ENCODE measurements around the gene AKT3. TPM values are rescaled to one million over a fixed set of nuclear protein-coding genes. Genes with fewer than 3 reads are reported as not detected.
"Not testable (repeated sequence)": the region's sequence is repeated elsewhere in the genome, so short reads cannot be mapped to it uniquely, and the experiment has no call there.

Gene AKT3
- total RNA-seq: 10 to 100 TPM; 33.3 to 34.7 TPM

DNA sequence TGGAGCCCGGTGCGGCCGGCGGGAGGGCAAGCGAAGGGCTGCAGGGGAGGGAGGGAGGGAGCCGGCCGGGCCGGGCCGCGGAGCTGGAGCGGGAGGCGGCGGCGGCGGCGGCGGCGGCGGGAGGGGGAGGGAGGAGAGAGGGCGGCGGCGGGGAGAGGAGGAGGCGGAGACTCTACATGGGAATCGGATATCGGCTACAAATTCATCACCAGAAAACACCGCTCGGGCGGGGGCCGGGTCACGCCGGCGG, at the start of gene AKT3:
AKT3 (minus strand) TSS at position 42 of the 250 bp plus-strand sequence. CDS start 7,073 bp downstream, outside the sequence.
- ChIA-PET POLR2A (no interaction called here), CTCF (no interaction called here)
- intact Hi-C loops (cut with micrococcal nuclease): loop anchor here (1.0 to 10.0 kb wide), 7 partner anchors 67 to 802 kb away; partner anchors contain the start of gene DESI2
- Mint-ChIP-seq H3K27me3 (no peaks in the 10 kb centered on the region), H3K4me3 (peak within 1 kb of the TSS; percentile 93), H3K9me3 (no peaks in the 10 kb centered on the region), H3K4me1 (ENCODE audit: low read depth) (peaks cover 34% of the 10 kb centered on the region), H3K27ac (peak within 1 kb of the TSS; percentile 94), H3K36me3 (no peaks in the 10 kb centered on the region)
- no peak for DNase-seq

DNA sequence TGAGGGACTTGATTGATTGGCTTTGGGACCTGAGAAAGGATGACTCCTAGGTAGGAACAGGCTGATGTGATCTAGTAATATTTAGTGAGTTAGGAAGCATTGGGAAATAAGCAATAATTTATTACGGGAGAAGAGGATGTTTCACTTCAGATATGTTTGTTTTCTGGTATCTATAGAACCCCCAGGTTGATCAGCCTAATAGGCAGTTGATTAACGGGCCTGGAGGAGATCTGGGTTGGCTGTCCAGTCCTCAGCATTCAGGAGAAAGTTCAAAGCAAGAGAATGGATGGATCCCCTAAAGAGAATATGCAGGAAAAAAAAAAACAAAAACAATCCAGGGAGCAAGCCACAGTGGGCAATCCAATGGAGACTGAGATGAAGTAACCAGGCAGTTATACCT, 48.2 kb upstream of the AKT3 start:
- H3K9me3 Mint-ChIP-seq: no peaks in the 10 kb centered on the region
- H3K4me1 Mint-ChIP-seq (ENCODE audit: low read depth): no peaks in the 10 kb centered on the region
- ChIA-PET CTCF (no interaction called here), POLR2A (no interaction called here)
- intact Hi-C loops (cut with micrococcal nuclease): no loop called here
- no peaks in the 10 kb centered on the region for H3K36me3 Mint-ChIP-seq
- no peak overlapping the region for H3K4me3 Mint-ChIP-seq
- H3K27ac Mint-ChIP-seq: no peak overlapping the region
- no peak for DNase-seq
- H3K27me3 Mint-ChIP-seq: peaks cover 10% of the 10 kb centered on the region

DNA sequence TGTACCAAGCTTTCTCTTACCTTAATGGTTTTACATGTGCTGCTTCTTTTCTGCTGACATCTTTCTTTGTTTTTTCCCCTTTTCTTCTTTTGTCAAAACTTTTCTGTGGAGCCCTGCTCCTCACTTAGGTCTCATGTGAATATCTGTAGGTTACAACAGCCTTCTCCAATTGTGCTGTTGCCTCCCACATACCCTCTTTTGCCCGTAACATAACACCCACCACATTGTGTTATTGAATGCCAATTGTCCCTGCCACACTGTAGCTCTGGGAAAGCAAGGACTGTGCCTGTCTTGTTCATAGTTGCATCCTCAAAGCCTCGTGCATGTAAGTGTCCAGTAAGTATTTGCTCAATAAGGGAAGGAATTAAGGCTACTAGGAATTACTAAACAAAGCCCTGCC, 46.3 kb upstream of the AKT3 start:
- POLR2A ChIA-PET: no interaction called here
- H3K9me3 Mint-ChIP-seq: no peaks in the 10 kb centered on the region
- no peaks in the 10 kb centered on the region for H3K4me1 Mint-ChIP-seq (ENCODE audit: low read depth)
- DNase-seq: no peak
- no peak overlapping the region for H3K27ac Mint-ChIP-seq
- CTCF ChIA-PET: no interaction called here
- H3K27me3 Mint-ChIP-seq: peaks cover 10% of the 10 kb centered on the region
- no peak overlapping the region for H3K4me3 Mint-ChIP-seq
- intact Hi-C loops (cut with micrococcal nuclease): no loop called here
- no peaks in the 10 kb centered on the region for H3K36me3 Mint-ChIP-seq

DNA sequence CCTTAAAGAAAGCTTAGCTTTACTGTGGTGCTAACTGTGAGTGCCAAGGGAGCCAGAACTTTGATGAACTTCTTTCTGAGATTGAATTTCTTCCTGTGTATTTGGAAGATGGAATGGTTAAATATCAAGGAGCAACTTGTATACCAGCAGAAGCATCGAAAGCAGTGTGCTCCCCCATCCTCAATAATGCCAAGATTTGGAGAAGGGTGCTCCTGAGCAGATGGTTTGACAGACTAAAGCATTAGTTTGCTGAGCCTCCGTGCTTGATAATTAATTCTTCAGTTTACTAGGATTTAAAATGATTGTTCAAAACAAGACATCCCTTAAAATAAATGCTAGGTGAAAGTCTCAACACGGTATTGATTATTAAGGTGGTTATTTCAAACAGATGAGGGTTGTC, 42.4 kb upstream of the AKT3 start:
- no peaks in the 10 kb centered on the region for H3K9me3 Mint-ChIP-seq
- CTCF ChIA-PET: interaction anchor here (1.0 kb wide), 1 partner anchor 29 kb away, joined by 3 read pairs; no protein-coding TSS in a partner anchor

GRCh38 chr1:243890576-243890975, 40.5 kb upstream of the AKT3 start:
- ChIA-PET POLR2A (no interaction called here), CTCF (interaction anchor here (0.7 kb wide), 1 partner anchor 362 kb away, joined by 3 read pairs; no protein-coding TSS in a partner anchor)
- H3K27me3 Mint-ChIP-seq: peaks cover 8% of the 10 kb centered on the region
- H3K27ac Mint-ChIP-seq: no peak overlapping the region
- no peaks in the 10 kb centered on the region for H3K4me1 Mint-ChIP-seq (ENCODE audit: low read depth)
- no peak for DNase-seq
- H3K4me3 Mint-ChIP-seq: no peak overlapping the region
- intact Hi-C loops (cut with micrococcal nuclease): no loop called here
- H3K9me3 Mint-ChIP-seq: no peaks in the 10 kb centered on the region
- no peaks in the 10 kb centered on the region for H3K36me3 Mint-ChIP-seq

More for the DNA sequence above, 42.4 kb upstream of the AKT3 start:
- Mint-ChIP-seq H3K27ac (no peak overlapping the region), H3K4me1 (ENCODE audit: low read depth) (no peaks in the 10 kb centered on the region), H3K27me3 (peaks cover 6% of the 10 kb centered on the region), H3K36me3 (no peaks in the 10 kb centered on the region), H3K4me3 (no peak overlapping the region)
- intact Hi-C loops (cut with micrococcal nuclease): no loop called here
- POLR2A ChIA-PET: no interaction called here
- no peak for DNase-seq

DNA sequence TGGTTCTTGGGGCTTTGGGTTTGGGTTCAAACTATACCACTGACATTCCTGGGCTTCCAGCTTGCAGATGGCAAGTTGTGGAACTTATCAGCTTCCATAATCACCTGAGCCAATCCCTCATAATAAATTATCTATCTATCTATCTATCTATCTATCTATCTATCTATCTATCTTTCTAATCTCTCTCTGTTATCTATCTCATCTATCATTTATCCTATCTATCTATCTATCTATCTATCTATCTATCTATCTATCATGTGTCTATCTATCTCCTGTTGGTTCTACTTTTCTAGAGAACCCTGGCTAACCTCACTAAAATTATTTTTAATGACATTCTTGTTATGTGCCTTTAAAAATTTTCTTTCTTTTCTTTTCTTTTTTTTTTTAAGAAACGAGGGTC, 35.8 kb upstream of the AKT3 start:
- ChIA-PET CTCF (no interaction called here), POLR2A (no interaction called here)
- intact Hi-C loops (cut with micrococcal nuclease): no loop called here
- Mint-ChIP-seq H3K4me3 (no peak overlapping the region), H3K27ac (no peak overlapping the region), H3K4me1 (ENCODE audit: low read depth) (no peaks in the 10 kb centered on the region), H3K9me3 (no peaks in the 10 kb centered on the region), H3K36me3 (no peaks in the 10 kb centered on the region), H3K27me3 (peaks cover 5% of the 10 kb centered on the region)
- DNase-seq: no peak

- POLR2A ChIA-PET: no interaction called here
- no peaks in the 10 kb centered on the region for H3K4me1 Mint-ChIP-seq (ENCODE audit: low read depth)
- no peak overlapping the region for H3K27ac Mint-ChIP-seq
- no peak overlapping the region for H3K4me3 Mint-ChIP-seq
- H3K36me3 Mint-ChIP-seq: no peaks in the 10 kb centered on the region
- no peaks in the 10 kb centered on the region for H3K9me3 Mint-ChIP-seq
- CTCF ChIA-PET: interaction anchor here (1.2 kb wide), 1 partner anchor 13 kb away, joined by 3 read pairs; no protein-coding TSS in a partner anchor
- DNase-seq: no peak
- peaks cover 4% of the 10 kb centered on the region for H3K27me3 Mint-ChIP-seq
- intact Hi-C loops (cut with micrococcal nuclease): no loop called here
These were observed 34.6 kb upstream of the AKT3 start for GRCh38 chr1:243884603-243885002.

DNA sequence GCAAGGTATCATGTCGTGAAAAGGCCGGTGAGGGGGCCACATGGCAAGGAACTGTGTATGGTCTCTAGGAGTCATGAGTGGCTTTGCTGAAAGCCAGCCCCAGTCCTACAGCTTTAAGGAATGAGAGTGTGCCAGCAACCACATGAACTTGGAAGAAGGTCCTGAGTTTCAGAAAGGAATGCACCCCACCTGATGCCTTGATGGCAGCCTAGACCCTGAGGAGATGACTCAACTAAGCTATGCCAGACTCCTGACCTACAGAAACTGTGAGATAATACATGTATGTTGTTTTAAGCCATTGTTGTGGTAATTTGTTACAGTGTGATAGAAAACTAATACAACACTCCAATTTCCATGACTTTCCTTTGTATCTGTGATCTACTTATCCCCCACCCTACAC, 33.5 kb upstream of the AKT3 start:
- intact Hi-C loops (cut with micrococcal nuclease): no loop called here
- no peaks in the 10 kb centered on the region for H3K9me3 Mint-ChIP-seq
- H3K4me1 Mint-ChIP-seq (ENCODE audit: low read depth): no peaks in the 10 kb centered on the region
- POLR2A ChIA-PET: no interaction called here
- CTCF ChIA-PET: no interaction called here
- no peaks in the 10 kb centered on the region for H3K36me3 Mint-ChIP-seq
- H3K4me3 Mint-ChIP-seq: no peak overlapping the region
- DNase-seq: no peak
- H3K27me3 Mint-ChIP-seq: peaks cover 6% of the 10 kb centered on the region
- H3K27ac Mint-ChIP-seq: no peak overlapping the region

- no peaks in the 10 kb centered on the region for H3K4me1 Mint-ChIP-seq (ENCODE audit: low read depth)
- no peak for DNase-seq
- H3K4me3 Mint-ChIP-seq: no peak overlapping the region
- CTCF ChIA-PET: no interaction called here
- no peaks in the 10 kb centered on the region for H3K9me3 Mint-ChIP-seq
- peaks cover 6% of the 10 kb centered on the region for H3K27me3 Mint-ChIP-seq
- intact Hi-C loops (cut with micrococcal nuclease): no loop called here
- POLR2A ChIA-PET: no interaction called here
- no peak overlapping the region for H3K27ac Mint-ChIP-seq
- H3K36me3 Mint-ChIP-seq: no peaks in the 10 kb centered on the region
These were observed 32.2 kb upstream of the AKT3 start for GRCh38 chr1:243882276-243882675.

- CTCF ChIA-PET; H3K27ac Mint-ChIP-seq; DNase-seq; intact Hi-C loops (cut with micrococcal nuclease); H3K27me3 Mint-ChIP-seq; H3K4me3 Mint-ChIP-seq; H3K4me1 Mint-ChIP-seq (ENCODE audit: low read depth); POLR2A ChIA-PET; H3K36me3 Mint-ChIP-seq: not testable (repeated sequence)
- peaks cover 13% of the 10 kb centered on the region for H3K9me3 Mint-ChIP-seq
These were observed 27.0 kb upstream of the AKT3 start for GRCh38 chr1:243877058-243877457.

GRCh38 chr1:243855616-243856318, 5.7 kb upstream of the AKT3 start:
- Mint-ChIP-seq H3K27ac (no peak overlapping the region), H3K4me3 (no peak overlapping the region), H3K9me3 (no peaks in the 10 kb centered on the region), H3K36me3 (no peaks in the 10 kb centered on the region), H3K27me3 (peaks cover 21% of the 10 kb centered on the region), H3K4me1 (ENCODE audit: low read depth) (peaks cover 11% of the 10 kb centered on the region)
- intact Hi-C loops (cut with micrococcal nuclease): loop anchor here (10.0 kb wide), 1 partner anchor 511 kb away; no protein-coding TSS in a partner anchor
- DNase-seq: no peak
- ChIA-PET POLR2A (no interaction called here), CTCF (no interaction called here)

DNA sequence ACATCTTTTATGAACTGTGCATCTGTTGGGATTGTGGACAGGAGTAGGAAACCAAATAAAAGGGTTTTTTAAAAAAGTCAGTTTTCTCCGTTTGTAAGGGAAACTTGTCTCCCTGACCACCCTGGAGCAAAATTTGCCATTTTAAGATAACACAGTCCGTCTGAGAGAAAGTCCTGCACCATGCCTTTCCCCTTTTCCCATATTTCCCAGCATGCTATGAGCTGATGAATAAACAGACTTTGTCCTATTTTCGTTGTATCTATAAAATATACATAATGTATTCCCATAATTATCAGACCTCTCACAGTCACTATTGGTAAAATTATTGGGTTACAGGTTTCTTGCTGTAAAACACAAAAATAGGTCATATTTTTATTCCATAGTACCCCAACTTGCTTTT, 1.7 kb upstream of the AKT3 start:
- no peak for DNase-seq
- Mint-ChIP-seq H3K27me3 (no peaks in the 10 kb centered on the region), H3K4me1 (ENCODE audit: low read depth) (peaks cover 23% of the 10 kb centered on the region), H3K9me3 (no peaks in the 10 kb centered on the region), H3K36me3 (no peaks in the 10 kb centered on the region), H3K4me3 (peak overlapping the region; percentile 79), H3K27ac (peak overlapping the region; percentile 84)
- CTCF ChIA-PET: no interaction called here
- POLR2A ChIA-PET: no interaction called here
- intact Hi-C loops (cut with micrococcal nuclease): loop anchor here (2.0 to 10.0 kb wide), 6 partner anchors 66 to 801 kb away; partner anchors contain the start of gene DESI2

DNA sequence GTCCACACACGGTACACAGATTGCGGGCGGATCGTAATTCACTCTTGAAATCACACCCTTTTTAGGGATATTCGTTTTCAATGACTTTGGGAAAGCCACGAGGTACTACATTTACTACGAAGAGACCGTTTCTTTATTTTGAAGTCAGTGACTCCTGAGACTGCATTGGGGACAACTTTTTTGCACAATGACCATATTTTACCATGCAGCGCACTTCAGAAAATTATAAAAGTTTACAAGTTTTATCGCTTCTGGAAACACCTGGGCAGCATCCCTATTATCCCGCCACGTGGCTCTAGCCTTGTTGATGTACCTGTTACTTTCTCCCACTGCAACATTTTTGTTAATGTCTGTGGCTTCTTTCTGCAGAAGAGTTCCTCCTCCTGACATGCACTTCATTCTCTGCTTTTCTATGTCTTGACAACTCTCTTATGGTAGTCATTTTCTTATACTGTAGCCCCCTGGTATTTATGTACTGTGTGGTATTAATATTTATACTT, 1.3 kb upstream of the AKT3 start:
- Mint-ChIP-seq H3K27me3 (no peaks in the 10 kb centered on the region), H3K4me1 (ENCODE audit: low read depth) (peaks cover 28% of the 10 kb centered on the region), H3K9me3 (no peaks in the 10 kb centered on the region), H3K4me3 (peak overlapping the region; percentile 79), H3K27ac (peak overlapping the region; percentile 84), H3K36me3 (no peaks in the 10 kb centered on the region)
- ChIA-PET CTCF (no interaction called here), POLR2A (no interaction called here)
- intact Hi-C loops (cut with micrococcal nuclease): loop anchor here (2.0 to 10.0 kb wide), 6 partner anchors 66 to 801 kb away; partner anchors contain the start of gene DESI2
- no peak for DNase-seq
